Parathyroid adenoma (tissue), 2 donors: ENCODE measurements around the gene GMCL1.
"Not testable (repeated sequence)": the region's sequence is repeated elsewhere in the genome, so short reads cannot be mapped to it uniquely, and the experiment has no call there.

Experiments
- H2AFZ ChIP-seq: fragments of 300-600 bp; sonication (generic); one replicate; pipeline ENCODE4 v1.7.0; 2017; ENCODE audit warnings: antibody characterized with exemption, mild to moderate bottlenecking
- H3K27ac ChIP-seq: fragments of 300-600 bp; sonication (generic); one replicate; pipeline ENCODE4 v1.7.0; 2017
- H3K27me3 ChIP-seq: fragments of 300-600 bp; sonication (generic); one replicate; pipeline ENCODE4 v1.7.0; 2017; ENCODE audit warnings: low read length; ENCODE audit not compliant: control insufficient read depth, insufficient read depth
- H3K36me3 ChIP-seq: fragments of 300-600 bp; sonication (generic); one replicate; pipeline ENCODE4 v1.7.0; 2017; ENCODE audit warnings: low read length; ENCODE audit not compliant: control insufficient read depth, insufficient read depth
- H3K4me1 ChIP-seq: fragments of 300-600 bp; sonication (generic); one replicate; pipeline ENCODE4 v1.7.0; 2017; ENCODE audit warnings: control low read depth
- H3K4me2 ChIP-seq: fragments of 300-600 bp; sonication (generic); one replicate; pipeline ENCODE4 v1.7.0; 2017; ENCODE audit warnings: low read length
- H3K4me3 ChIP-seq: fragments of 300-600 bp; sonication (generic); one replicate; pipeline ENCODE4 v1.7.0; 2017; ENCODE audit warnings: low read depth, low read length
- H3K79me2 ChIP-seq: fragments of 300-600 bp; sonication (generic); one replicate; pipeline ENCODE4 v1.7.0; 2017; ENCODE audit warnings: control low read depth
- H3K9ac ChIP-seq: fragments of 300-600 bp; sonication (generic); one replicate; pipeline ENCODE4 v1.7.0; 2017; ENCODE audit warnings: mild to moderate bottlenecking
- H3K9me3 ChIP-seq: fragments of 300-600 bp; sonication (generic); one replicate; pipeline ENCODE4 v1.7.0; 2017; ENCODE audit warnings: low read length; ENCODE audit not compliant: control insufficient read depth
- TF ChIP-seq, protein P1 (sequence below): fragments of 300-600 bp; sonication (generic); IDR thresholded peaks from one replicate; pipeline ENCODE4 v1.7.0; 2017; ENCODE audit warnings: antibody characterized with exemption, mild to moderate bottlenecking
- donor health status: primary hyperparathyroidism.

GMCL1 gene

DNA sequence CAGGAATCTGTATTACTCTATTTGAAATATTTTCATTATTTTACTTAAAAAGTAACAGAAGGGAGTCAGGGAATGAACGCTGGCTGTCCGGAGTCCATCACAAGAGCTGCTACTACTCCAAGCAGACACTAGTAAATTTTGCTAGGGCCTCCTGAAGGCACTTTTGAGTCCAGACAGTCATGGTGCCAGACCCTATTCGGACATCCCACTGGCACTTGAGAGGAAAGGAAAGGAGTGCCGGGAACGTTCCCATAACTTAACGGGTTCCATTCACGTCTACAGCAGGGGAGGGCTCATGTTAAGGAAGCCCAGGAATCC, 563 bp upstream of the GMCL1 start:
- H3K79me2 ChIP-seq = peaks cover 7% of the 10 kb centered on the region
- H3K4me3 ChIP-seq = peak overlapping the region; percentile 78
- no peaks in the 10 kb centered on the region for H3K36me3 ChIP-seq
- no peaks in the 10 kb centered on the region for H3K9me3 ChIP-seq
- no peaks in the 10 kb centered on the region for H3K27me3 ChIP-seq
- no peaks in the 10 kb centered on the region for H3K4me1 ChIP-seq
- peak overlapping the region; percentile 93 for H3K4me2 ChIP-seq
- peak overlapping the region; percentile 68 for H2AFZ ChIP-seq
- no peak overlapping the region for H3K9ac ChIP-seq
- peak overlapping the region; percentile 88 for H3K27ac ChIP-seq
- TF ChIP-seq, protein P1, sequence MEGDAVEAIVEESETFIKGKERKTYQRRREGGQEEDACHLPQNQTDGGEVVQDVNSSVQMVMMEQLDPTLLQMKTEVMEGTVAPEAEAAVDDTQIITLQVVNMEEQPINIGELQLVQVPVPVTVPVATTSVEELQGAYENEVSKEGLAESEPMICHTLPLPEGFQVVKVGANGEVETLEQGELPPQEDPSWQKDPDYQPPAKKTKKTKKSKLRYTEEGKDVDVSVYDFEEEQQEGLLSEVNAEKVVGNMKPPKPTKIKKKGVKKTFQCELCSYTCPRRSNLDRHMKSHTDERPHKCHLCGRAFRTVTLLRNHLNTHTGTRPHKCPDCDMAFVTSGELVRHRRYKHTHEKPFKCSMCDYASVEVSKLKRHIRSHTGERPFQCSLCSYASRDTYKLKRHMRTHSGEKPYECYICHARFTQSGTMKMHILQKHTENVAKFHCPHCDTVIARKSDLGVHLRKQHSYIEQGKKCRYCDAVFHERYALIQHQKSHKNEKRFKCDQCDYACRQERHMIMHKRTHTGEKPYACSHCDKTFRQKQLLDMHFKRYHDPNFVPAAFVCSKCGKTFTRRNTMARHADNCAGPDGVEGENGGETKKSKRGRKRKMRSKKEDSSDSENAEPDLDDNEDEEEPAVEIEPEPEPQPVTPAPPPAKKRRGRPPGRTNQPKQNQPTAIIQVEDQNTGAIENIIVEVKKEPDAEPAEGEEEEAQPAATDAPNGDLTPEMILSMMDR = no peak

DNA sequence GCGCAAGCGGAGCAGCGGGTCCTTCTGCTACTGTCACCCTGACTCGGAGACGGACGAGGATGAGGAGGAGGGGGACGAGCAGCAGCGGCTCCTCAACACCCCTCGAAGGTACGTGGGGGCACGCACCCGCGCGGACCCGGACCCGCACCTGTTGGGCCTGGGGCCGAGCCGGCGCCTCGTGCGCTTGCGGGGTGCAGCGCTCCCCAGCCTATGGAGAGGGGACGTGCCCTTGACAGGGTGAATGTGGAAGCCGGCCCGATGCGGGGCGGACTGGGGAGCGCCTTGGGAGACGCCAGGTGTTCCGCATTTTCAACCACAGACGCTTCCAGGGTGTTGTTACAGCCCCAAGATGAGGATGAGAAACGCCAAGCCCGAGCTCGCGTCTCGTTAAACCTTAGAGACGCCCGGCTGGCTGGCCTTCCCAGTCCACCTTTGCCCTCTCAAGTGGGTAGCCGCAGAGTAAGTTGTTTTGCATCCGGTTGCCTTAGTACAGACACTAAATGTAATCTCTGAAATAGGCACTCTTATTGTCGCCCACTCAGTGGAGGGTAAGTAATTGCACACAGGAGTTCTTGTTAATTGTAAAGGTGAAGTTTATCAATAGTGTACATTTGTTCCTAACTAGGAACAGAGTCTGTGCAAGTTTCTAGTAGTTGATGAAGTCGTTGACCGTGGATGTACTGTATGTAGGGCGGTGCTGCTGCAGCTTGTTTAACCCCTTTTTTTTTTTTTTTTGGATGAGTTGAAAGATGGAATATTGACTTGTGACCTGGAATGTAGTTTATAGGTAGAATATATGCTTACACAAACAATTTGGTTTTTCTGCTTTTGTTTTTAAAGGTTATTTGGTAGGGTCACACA, 815 bp downstream of the GMCL1 start:
- Histone ChIP-seq H3K4me3 (peak overlapping the region; percentile 78), H3K79me2 (peaks cover 7% of the 10 kb centered on the region), H3K4me1 (no peaks in the 10 kb centered on the region), H3K27ac (peak overlapping the region; percentile 88), H3K9me3 (no peaks in the 10 kb centered on the region), H3K4me2 (peak overlapping the region; percentile 68), H3K9ac (no peak overlapping the region), H2AFZ (peak overlapping the region; percentile 68), H3K27me3 (no peaks in the 10 kb centered on the region), H3K36me3 (no peaks in the 10 kb centered on the region)
- TF ChIP-seq, protein P1 = no peak

DNA sequence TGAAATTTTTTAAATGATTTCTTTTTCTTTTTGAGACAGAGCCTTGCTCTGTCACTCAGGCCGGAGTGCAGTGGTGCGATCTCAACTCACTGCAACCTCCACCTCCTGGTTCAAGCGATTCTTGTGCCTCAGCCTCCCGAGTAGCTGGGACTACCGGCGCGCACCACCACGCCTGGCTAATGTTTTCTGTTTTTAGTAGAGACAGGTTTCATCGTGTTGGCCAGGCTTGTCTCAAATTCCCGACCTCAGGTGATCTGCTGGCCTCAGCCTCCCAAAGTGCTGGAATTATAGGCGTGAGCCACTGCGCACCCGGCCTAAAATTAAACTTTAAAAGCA, 1.4 kb downstream of the GMCL1 start:
- not testable (repeated sequence) for H2AFZ ChIP-seq, H3K4me1 ChIP-seq, H3K27ac ChIP-seq, H3K9ac ChIP-seq, H3K79me2 ChIP-seq, H3K36me3 ChIP-seq, H3K27me3 ChIP-seq, H3K9me3 ChIP-seq
- peak overlapping the region; percentile 78 for H3K4me3 ChIP-seq
- H3K4me2 ChIP-seq = peak overlapping the region; percentile 68

DNA sequence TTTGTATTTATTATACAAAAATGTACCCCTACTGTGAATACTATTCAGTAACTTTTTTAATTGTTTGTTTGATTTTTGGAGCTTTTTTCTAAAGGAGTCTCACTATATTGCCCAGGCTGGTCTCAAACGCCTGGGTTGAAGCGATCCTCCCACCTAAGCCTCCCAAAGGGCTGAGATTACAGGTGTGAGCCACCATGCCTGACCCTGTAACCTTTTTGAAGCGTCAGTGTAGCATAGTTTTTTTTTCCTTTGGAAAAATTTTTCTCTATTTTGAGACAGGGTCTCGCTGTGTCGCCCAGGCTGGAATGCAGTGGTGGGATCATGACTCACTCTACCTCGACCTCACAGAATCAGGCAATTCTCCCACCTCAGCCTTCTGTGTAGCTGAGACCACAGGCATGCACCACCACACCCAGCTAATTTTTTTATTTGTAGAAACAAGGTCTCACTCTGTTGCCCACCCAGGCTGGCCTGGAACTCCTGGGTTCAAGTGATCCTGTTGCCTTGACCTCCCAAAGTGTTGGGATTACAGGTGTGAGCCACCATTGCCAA, 2.0 kb downstream of the GMCL1 start:
- H3K9ac ChIP-seq = no peak overlapping the region
- no peak overlapping the region for H2AFZ ChIP-seq
- no peak overlapping the region for H3K4me3 ChIP-seq
- H3K79me2 ChIP-seq = peaks cover 7% of the 10 kb centered on the region
- H3K4me1 ChIP-seq = no peaks in the 10 kb centered on the region
- H3K4me2 ChIP-seq = no peak overlapping the region
- no peaks in the 10 kb centered on the region for H3K36me3 ChIP-seq
- H3K27ac ChIP-seq = no peak overlapping the region
- TF ChIP-seq, protein P1 = no peak
- H3K9me3 ChIP-seq = no peaks in the 10 kb centered on the region
- no peaks in the 10 kb centered on the region for H3K27me3 ChIP-seq

DNA sequence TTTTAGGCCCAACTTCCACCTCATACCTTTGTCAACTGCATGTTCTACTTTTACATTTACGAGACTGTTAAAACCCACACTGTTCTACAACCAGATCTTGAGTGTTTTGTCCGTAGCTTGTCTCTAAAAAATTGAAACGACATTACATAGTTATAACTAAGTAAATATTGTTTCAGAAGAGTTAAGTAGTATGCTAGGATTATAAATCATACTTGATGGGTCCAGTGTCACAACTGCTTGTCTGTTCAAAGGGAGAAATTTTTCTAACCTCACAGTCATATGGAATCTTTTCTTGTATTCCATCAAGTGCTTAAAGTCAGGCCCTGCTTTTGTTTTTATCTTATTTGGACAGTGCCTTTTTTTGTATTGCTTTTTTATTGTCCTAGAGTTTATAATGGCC, 4.3 kb downstream of the GMCL1 start:
- Histone ChIP-seq H3K27me3 (no peaks in the 10 kb centered on the region), H2AFZ (no peak overlapping the region), H3K9me3 (no peaks in the 10 kb centered on the region), H3K36me3 (no peaks in the 10 kb centered on the region), H3K4me1 (no peaks in the 10 kb centered on the region), H3K79me2 (peaks cover 7% of the 10 kb centered on the region), H3K9ac (no peak overlapping the region), H3K4me2 (no peak overlapping the region), H3K4me3 (no peak overlapping the region), H3K27ac (no peak overlapping the region)
- TF ChIP-seq, protein P1 = no peak
